HCT116 (cell line): ENCODE results near the gene PLP2. TPM values are rescaled to one million over a fixed set of nuclear protein-coding genes. Genes with fewer than 3 reads are reported as not detected.

Source experiments
- ATAC-seq: fragments of 200-7000 bp; cut with Tn5 transposase; 2 replicates; pipeline ENCODE4 v1.9.1; 2020; ENCODE audit warnings: mild to moderate bottlenecking, moderate library complexity
- BruUV-seq: library from RNA; stranded (reverse); fragments of 400-500 nt; replicated peaks from 2 replicates; lab custom pipeline; 2021; lab: Mats Ljungman, UMichigan
- CTCF ChIA-PET: fragments of 300-600 bp; sonication (Branson Sonifier 250); formaldehyde crosslinking; loops from one replicate; lab custom pipeline; 2021; ENCODE audit warnings: antibody characterized with exemption; lab: Charles Lee
- POLR2A ChIA-PET: fragments of 300-600, 350-600 bp; sonication (Branson Sonifier 250); formaldehyde crosslinking; loops from one replicate; lab custom pipeline; 2021; ENCODE audit warnings: antibody characterized with exemption; lab: Charles Lee
- RAD21 ChIA-PET, 2 experiments: fragments of 300-600 bp; sonication (Branson Sonifier 250); formaldehyde crosslinking; loops; one replicate each; lab custom pipeline; 2023; ENCODE audit warnings: low total read pairs in 2 of 2; ENCODE audit not compliant: uncharacterized antibody in 2 of 2, unreplicated experiment in 2 of 2, low non-redundant PET in 1 of 2; lab: Charles Lee
- DNase-seq: peaks from one replicate; pipeline ENCODE4 v3.0.0-alpha.2; 2010; ENCODE audit warnings: low read depth, low spot score
- H2AFZ ChIP-seq: fragments of 200-600 bp; shearing (Covaris generic), sonication (generic); 2 replicates; pipeline ENCODE4 v1.6.1; 2017; ENCODE audit warnings: low read depth, mixed run types, mixed read lengths, antibody characterized with exemption, low read length; ENCODE audit not compliant: poor library complexity, severe bottlenecking
- H3K27ac ChIP-seq: 2 replicates; pipeline ENCODE4 v1.5.1; 2012; ENCODE audit warnings: low read depth, low read length
- H3K27me3 ChIP-seq: fragments of 200-600 bp; sonication (generic); 2 replicates; pipeline ENCODE4 v1.6.1; 2016; ENCODE audit warnings: mixed run types, low read length, mixed read lengths; ENCODE audit not compliant: insufficient read depth
- H3K36me3 ChIP-seq, 2 experiments: fragments of 200-500 bp in 1 of 2; fragments of 200-600 bp in 1 of 2; sonication (Bioruptor generic) in 1 of 2; sonication (generic) in 1 of 2; 2 replicates each; pipeline versions ENCODE4 v1.5.1 to v1.6.1; 2014 to 2016; ENCODE audit warnings: low read length in 2 of 2, inconsistent platforms in 1 of 2, mixed read lengths in 1 of 2, mixed run types in 1 of 2; ENCODE audit not compliant: insufficient read depth in 2 of 2, control insufficient read depth in 1 of 2
- H3K4me1 ChIP-seq, 2 experiments: fragments of 200-600 bp in 1 of 2; sonication (generic) in 1 of 2; 2 replicates each; pipeline versions ENCODE4 v1.5.1 to v1.6.1; 2012 to 2017; ENCODE audit warnings: low read length in 2 of 2, inconsistent platforms in 1 of 2, mild to moderate bottlenecking in 1 of 2, mixed read lengths in 1 of 2, mixed run types in 1 of 2, moderate library complexity in 1 of 2; ENCODE audit not compliant: insufficient read depth in 2 of 2, control insufficient read depth in 1 of 2
- H3K4me2 ChIP-seq: fragments of 200-600 bp; sonication (generic); 2 replicates; pipeline ENCODE4 v1.6.1; 2017; ENCODE audit warnings: mixed run types, low read length, mixed read lengths
- H3K4me3 ChIP-seq, 2 experiments: fragments of 200-600 bp in 1 of 2; sonication (generic) in 1 of 2; replicated peaks in 1 of 2; 2 replicates each; pipeline ENCODE4 v1.5.1; 2011 to 2016; ENCODE audit warnings: low read length in 2 of 2, control low read depth in 1 of 2, low read depth in 1 of 2, mild to moderate bottlenecking in 1 of 2, mixed read lengths in 1 of 2, mixed run types in 1 of 2
- H3K79me2 ChIP-seq: fragments of 200-600 bp; sonication (generic); 2 replicates; pipeline ENCODE4 v1.6.1; 2017; ENCODE audit warnings: mild to moderate bottlenecking, mixed run types, low read length, moderate library complexity, mixed read lengths; ENCODE audit not compliant: insufficient read depth
- H3K9ac ChIP-seq: fragments of 200-600 bp; sonication (generic); 2 replicates; pipeline ENCODE4 v1.6.1; 2016; ENCODE audit warnings: low read length, mixed read lengths
- H3K9me2 ChIP-seq: fragments of 200-600 bp; sonication (generic), shearing (Covaris generic); 2 replicates; pipeline ENCODE4 v1.6.1; 2017; ENCODE audit warnings: mixed run types, mild to moderate bottlenecking, moderate library complexity; ENCODE audit not compliant: insufficient read depth
- H3K9me3 ChIP-seq, 2 experiments: fragments of 200-500 bp in 1 of 2; fragments of 200-600 bp in 1 of 2; sonication (Bioruptor generic) in 1 of 2; sonication (generic) in 1 of 2; 2 replicates each; pipeline ENCODE4 v1.6.1; 2014 to 2017; ENCODE audit warnings: low read length in 2 of 2, mixed read lengths in 2 of 2, inconsistent platforms in 1 of 2, low read depth in 1 of 2, mild to moderate bottlenecking in 1 of 2, mixed run types in 1 of 2, moderate library complexity in 1 of 2; ENCODE audit not compliant: control insufficient read depth in 1 of 2, insufficient read depth in 1 of 2
- H4K20me1 ChIP-seq: fragments of 200-600 bp; sonication (generic), shearing (Covaris generic); 2 replicates; pipeline ENCODE4 v1.6.1; 2017; ENCODE audit warnings: mixed run types, mild to moderate bottlenecking, moderate library complexity; ENCODE audit not compliant: insufficient read depth
- FOSL1 ChIP-seq: IDR thresholded peaks from 2 replicates; pipeline ENCODE4 v1.6.1; 2012; ENCODE audit warnings: low read depth
- JUND ChIP-seq: IDR thresholded peaks from 2 replicates; pipeline ENCODE4 v1.6.1; 2012
- POLR2A ChIP-seq: IDR thresholded peaks from 2 replicates; pipeline ENCODE4 v1.7.0; 2011; ENCODE audit warnings: borderline replicate concordance; ENCODE audit not compliant: insufficient read depth, insufficient read length; ENCODE audit errors: extremely low read depth
- POLR2AphosphoS5 ChIP-seq: IDR thresholded peaks from 2 replicates; pipeline ENCODE4 v1.6.1; 2011; ENCODE audit warnings: mild to moderate bottlenecking, low read depth, low read length, moderate library complexity
- RAD21 ChIP-seq: IDR thresholded peaks from 2 replicates; pipeline ENCODE4 v1.6.1; 2012; ENCODE audit warnings: low read depth, mild to moderate bottlenecking
- SIN3A ChIP-seq: IDR thresholded peaks from 2 replicates; pipeline ENCODE4 v1.6.1; 2012; ENCODE audit warnings: low read depth
- ZNF274 ChIP-seq: fragments of 200-500 bp; sonication (Bioruptor generic); IDR thresholded peaks from 2 replicates; pipeline ENCODE4 v1.6.1; 2014; ENCODE audit warnings: mild to moderate bottlenecking, low read depth, low read length, inconsistent platforms
- intact Hi-C: fragments of 100-400 bp; cut with micrococcal nuclease; formaldehyde crosslinking; loops from 2 replicates; pipeline ENCODE4 v1.10.0; 2022
- total RNA-seq: library from RNA; stranded (reverse); gene quantifications from one replicate; pipeline ENCODE4 v1.2.1, GENCODE V29; 2021; ENCODE audit not compliant: unreplicated experiment
- TF ChIP-seq, protein P1 (sequence below): IDR thresholded peaks from 2 replicates; pipeline ENCODE4 v1.6.1; 2012
- TF ChIP-seq, protein P2 (sequence below): IDR thresholded peaks from 2 replicates; pipeline ENCODE4 v1.6.1; 2012; ENCODE audit warnings: low read depth
- TF ChIP-seq, protein P3 (sequence below): IDR thresholded peaks from 2 replicates; pipeline ENCODE4 v1.6.1; 2011; ENCODE audit warnings: mild to moderate bottlenecking, low read length, moderate library complexity; ENCODE audit not compliant: insufficient replicate concordance; ENCODE audit errors: extremely low read depth
- TF ChIP-seq, protein P4 (sequence below): IDR thresholded peaks from 2 replicates; pipeline ENCODE4 v1.6.1; 2012

The PLP2 gene
- total RNA-seq, 1 experiment from 2014 or later: 207 TPM

DNA sequence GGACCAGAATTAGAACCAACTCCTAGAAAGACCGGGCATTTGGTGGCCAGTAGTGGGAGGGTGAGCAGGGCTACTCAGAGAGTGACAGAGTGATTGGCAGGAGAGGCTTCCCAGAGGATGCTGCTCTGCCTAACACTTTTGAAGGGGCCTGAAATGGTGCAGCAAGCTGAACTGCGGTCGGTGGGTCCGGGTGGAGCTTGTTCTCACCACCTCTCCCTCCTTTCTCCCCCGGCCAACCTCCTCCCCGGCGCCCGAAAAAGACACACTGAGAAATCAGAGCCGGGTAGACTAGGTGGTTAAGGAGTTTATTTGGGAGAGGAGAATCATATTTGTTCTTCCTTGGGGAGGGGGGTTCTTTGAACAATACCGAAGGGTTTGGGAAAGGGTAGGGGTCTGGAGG lies 15.8 kb downstream of the PLP2 start:
- no TSS peak for BruUV-seq
- no peaks in the 10 kb centered on the region for H3K9me2 ChIP-seq
- TF ChIP-seq RAD21: no peak
- no peak for TF ChIP-seq POLR2AphosphoS5
- no peak for TF ChIP-seq POLR2A
- TF ChIP-seq FOSL1: no peak
- TF ChIP-seq, protein P1, sequence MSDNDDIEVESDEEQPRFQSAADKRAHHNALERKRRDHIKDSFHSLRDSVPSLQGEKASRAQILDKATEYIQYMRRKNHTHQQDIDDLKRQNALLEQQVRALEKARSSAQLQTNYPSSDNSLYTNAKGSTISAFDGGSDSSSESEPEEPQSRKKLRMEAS: no peak
- TF ChIP-seq, protein P2, sequence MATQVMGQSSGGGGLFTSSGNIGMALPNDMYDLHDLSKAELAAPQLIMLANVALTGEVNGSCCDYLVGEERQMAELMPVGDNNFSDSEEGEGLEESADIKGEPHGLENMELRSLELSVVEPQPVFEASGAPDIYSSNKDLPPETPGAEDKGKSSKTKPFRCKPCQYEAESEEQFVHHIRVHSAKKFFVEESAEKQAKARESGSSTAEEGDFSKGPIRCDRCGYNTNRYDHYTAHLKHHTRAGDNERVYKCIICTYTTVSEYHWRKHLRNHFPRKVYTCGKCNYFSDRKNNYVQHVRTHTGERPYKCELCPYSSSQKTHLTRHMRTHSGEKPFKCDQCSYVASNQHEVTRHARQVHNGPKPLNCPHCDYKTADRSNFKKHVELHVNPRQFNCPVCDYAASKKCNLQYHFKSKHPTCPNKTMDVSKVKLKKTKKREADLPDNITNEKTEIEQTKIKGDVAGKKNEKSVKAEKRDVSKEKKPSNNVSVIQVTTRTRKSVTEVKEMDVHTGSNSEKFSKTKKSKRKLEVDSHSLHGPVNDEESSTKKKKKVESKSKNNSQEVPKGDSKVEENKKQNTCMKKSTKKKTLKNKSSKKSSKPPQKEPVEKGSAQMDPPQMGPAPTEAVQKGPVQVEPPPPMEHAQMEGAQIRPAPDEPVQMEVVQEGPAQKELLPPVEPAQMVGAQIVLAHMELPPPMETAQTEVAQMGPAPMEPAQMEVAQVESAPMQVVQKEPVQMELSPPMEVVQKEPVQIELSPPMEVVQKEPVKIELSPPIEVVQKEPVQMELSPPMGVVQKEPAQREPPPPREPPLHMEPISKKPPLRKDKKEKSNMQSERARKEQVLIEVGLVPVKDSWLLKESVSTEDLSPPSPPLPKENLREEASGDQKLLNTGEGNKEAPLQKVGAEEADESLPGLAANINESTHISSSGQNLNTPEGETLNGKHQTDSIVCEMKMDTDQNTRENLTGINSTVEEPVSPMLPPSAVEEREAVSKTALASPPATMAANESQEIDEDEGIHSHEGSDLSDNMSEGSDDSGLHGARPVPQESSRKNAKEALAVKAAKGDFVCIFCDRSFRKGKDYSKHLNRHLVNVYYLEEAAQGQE: no peak
- TF ChIP-seq SIN3A: no peak
- TF ChIP-seq ZNF274: no peak
- TF ChIP-seq, protein P3, sequence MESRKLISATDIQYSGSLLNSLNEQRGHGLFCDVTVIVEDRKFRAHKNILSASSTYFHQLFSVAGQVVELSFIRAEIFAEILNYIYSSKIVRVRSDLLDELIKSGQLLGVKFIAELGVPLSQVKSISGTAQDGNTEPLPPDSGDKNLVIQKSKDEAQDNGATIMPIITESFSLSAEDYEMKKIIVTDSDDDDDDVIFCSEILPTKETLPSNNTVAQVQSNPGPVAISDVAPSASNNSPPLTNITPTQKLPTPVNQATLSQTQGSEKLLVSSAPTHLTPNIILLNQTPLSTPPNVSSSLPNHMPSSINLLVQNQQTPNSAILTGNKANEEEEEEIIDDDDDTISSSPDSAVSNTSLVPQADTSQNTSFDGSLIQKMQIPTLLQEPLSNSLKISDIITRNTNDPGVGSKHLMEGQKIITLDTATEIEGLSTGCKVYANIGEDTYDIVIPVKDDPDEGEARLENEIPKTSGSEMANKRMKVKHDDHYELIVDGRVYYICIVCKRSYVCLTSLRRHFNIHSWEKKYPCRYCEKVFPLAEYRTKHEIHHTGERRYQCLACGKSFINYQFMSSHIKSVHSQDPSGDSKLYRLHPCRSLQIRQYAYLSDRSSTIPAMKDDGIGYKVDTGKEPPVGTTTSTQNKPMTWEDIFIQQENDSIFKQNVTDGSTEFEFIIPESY: no peak
- TF ChIP-seq JUND: no peak
- TF ChIP-seq, protein P4, sequence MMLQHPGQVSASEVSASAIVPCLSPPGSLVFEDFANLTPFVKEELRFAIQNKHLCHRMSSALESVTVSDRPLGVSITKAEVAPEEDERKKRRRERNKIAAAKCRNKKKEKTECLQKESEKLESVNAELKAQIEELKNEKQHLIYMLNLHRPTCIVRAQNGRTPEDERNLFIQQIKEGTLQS: no peak
- TF ChIP-seq, all 23 proteins: peak for 0
- H3K4me1 ChIP-seq: peaks cover 17 to 42% of the 10 kb centered on the region in 2 experiments
- no peak overlapping the region for H2AFZ ChIP-seq
- H3K27me3 ChIP-seq: no peaks in the 10 kb centered on the region
- H3K9ac ChIP-seq: no peak overlapping the region
- ChIA-PET CTCF (interaction anchor here (0.6 kb wide), 1 partner anchor 637 kb away, joined by 3 read pairs; no protein-coding TSS in a partner anchor), RAD21 (no interaction called here), POLR2A (no interaction called here)
- no peak overlapping the region; the same call in 1 of the 2 replicates for H3K27ac ChIP-seq
- H4K20me1 ChIP-seq: no peaks in the 10 kb centered on the region
- intact Hi-C loops: no loop called here
- H3K4me2 ChIP-seq: no peak overlapping the region
- H3K36me3 ChIP-seq: peaks cover 0 to 3% of the 10 kb centered on the region in 2 experiments; a peak in 1 of 4 replicates
- ATAC-seq (no peak), DNase-seq (no peak)
- no peaks in the 10 kb centered on the region for H3K9me3 ChIP-seq
- H3K4me3 ChIP-seq: no peak overlapping the region
- peaks cover 24% of the 10 kb centered on the region for H3K79me2 ChIP-seq
